HG03066 (cell line): Measurements from ENCODE around the gene AHRR.

ENCODE experiments used
- ATAC-seq: cut with Tn5 transposase; IDR thresholded peaks from one replicate; pipeline ENCODE4 v1.9.1; 2021; ENCODE audit warnings: low read depth; ENCODE audit not compliant: unreplicated experiment

Gene AHRR

GRCh38 chr5:423626-424261 is 102.2 kb downstream of the AHRR start:
- ATAC-seq = no peak

- ATAC-seq = peak; percentile 90
These were observed 103.0 kb downstream of the AHRR start for GRCh38 chr5:424301-425110.

- no peak for ATAC-seq
These were observed 104.2 kb downstream of the AHRR start for GRCh38 chr5:425714-426113.

GRCh38 chr5:426392-426976 is 105.0 kb downstream of the AHRR start:
- no peak for ATAC-seq

- no peak for ATAC-seq
These were observed 106.0 kb downstream of the AHRR start for GRCh38 chr5:427415-428087.

- ATAC-seq = no peak
These were observed 106.7 kb downstream of the AHRR start for GRCh38 chr5:428219-428618.

GRCh38 chr5:428754-429452 is 107.4 kb downstream of the AHRR start:
- ATAC-seq = no peak

GRCh38 chr5:429453-430188 is 108.1 kb downstream of the AHRR start:
- no peak for ATAC-seq

- no peak for ATAC-seq
These were observed 108.9 kb downstream of the AHRR start for GRCh38 chr5:430214-430925.

- ATAC-seq = peak; percentile 75
These were observed 109.6 kb downstream of the AHRR start for GRCh38 chr5:431001-431710.

- no peak for ATAC-seq
These were observed 110.2 kb downstream of the AHRR start for GRCh38 chr5:431711-432050.

- ATAC-seq = no peak
These were observed 110.8 kb downstream of the AHRR start for GRCh38 chr5:432201-432927.

- no peak for ATAC-seq
These were observed 111.6 kb downstream of the AHRR start for GRCh38 chr5:432928-433791.

GRCh38 chr5:433836-434235 is 112.3 kb downstream of the AHRR start:
- ATAC-seq = no peak

- no peak for ATAC-seq
These were observed 113.1 kb downstream of the AHRR start for GRCh38 chr5:434443-435146.

GRCh38 chr5:435156-435790 is 113.8 kb downstream of the AHRR start:
- no peak for ATAC-seq
